HG03060 (cell line): Measurements from ENCODE around the gene ZNF148.

ENCODE experiments used
- ATAC-seq: cut with Tn5 transposase; IDR thresholded peaks from one replicate; pipeline ENCODE4 v1.9.1; 2021; ENCODE audit warnings: low read depth, moderate number of reproducible peaks; ENCODE audit not compliant: unreplicated experiment

The ZNF148 gene

GRCh38 chr3:125194061-125194848, 180.9 kb downstream of the ZNF148 start:
- ATAC-seq: no peak

DNA sequence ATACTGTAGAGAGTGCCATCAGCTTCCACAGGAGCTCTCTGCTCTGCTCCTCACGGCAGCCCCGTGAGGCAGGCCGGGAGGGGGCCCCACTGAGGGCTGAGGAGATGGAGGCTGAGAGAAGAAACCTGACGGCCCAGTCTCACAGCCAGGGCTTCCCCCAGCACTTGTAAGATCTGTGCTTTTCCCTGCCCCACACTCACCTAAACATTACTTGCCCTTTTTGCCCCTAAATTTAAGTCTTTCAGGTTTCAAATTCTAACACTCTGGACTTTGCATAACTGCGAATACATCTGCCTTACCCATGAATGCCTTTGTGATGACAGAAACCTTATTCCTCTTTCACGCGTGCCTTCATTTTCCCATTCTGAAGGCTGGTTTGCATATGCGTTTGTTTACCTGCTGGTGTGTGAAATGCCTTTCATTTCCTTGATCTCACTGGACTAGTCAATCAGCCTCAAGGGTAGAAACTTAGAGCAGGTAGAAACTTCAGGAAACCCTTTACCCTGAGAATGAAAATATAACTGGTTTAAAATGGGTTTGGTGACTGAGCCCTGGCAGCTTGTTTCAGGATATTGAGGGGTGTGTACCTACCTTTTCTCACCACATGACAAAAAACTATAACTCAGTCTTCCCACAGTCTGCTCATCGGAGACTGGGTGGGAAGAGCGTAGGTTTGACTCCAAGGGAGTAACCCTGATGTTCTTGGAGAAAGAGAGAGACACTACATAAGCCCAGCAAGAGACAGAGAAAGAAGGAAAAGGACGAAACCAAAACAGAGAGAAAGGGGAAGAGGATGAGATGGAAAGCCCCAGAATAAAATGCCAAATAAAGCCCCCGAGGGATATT, 182.7 kb downstream of the ZNF148 start:
- no peak for ATAC-seq

DNA sequence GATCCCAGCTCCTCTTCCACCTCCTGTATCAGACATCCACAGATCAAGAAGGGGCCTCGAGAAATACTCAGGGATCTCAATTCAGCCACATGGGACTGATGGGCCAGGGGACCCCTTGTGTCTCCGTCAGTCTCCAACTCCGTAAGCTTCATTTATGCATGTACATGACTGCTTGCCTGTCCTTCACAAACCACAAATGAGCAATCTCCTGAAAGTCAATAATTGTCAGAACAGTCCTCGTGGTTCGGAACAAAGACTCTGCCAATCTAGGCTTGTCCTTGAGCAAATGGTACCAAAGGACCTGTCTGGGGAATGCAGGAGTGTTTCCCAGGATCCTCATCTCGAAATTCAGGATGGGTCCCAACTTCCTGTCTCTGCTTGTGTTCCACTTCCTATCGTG, 183.4 kb downstream of the ZNF148 start:
- no peak for ATAC-seq

DNA sequence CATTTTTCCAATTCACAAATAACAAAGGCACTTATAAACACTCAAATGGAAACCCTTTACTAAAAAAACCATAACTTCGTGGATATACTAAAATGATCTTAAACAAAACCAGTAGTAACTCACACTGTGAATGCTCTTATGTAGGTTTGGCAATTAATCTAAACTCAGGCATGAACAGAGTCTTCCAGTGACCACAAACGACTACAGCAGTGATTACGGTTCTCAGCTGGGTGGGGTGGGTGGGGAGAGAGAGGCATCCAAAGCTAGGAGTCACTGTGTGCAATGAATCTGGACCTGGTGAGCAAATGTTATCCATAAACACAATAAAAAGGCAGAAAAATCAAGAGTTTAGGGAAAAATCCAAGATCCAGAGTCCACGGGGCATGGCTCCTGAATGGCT, 183.9 kb downstream of the ZNF148 start:
- no peak for ATAC-seq

DNA sequence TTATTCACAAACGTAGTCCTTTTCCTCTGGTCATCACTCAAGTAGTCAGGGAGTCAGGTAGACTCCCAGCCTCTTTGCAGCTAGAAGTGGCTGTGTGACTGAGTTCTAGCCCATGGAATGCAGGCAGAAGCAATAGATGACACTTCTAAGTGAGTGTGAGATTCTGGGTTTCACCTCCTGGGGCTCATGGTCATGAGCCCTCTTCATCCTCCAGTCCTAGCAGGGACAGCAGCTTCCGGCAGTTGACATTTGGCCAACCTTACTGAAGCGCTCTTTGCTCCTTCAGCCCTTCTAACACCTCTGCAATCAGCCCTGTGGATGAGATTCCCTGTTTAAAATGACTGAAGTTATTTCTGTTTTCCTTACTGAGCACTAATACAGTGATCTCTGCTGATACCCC, 184.3 kb downstream of the ZNF148 start:
- no peak for ATAC-seq

DNA sequence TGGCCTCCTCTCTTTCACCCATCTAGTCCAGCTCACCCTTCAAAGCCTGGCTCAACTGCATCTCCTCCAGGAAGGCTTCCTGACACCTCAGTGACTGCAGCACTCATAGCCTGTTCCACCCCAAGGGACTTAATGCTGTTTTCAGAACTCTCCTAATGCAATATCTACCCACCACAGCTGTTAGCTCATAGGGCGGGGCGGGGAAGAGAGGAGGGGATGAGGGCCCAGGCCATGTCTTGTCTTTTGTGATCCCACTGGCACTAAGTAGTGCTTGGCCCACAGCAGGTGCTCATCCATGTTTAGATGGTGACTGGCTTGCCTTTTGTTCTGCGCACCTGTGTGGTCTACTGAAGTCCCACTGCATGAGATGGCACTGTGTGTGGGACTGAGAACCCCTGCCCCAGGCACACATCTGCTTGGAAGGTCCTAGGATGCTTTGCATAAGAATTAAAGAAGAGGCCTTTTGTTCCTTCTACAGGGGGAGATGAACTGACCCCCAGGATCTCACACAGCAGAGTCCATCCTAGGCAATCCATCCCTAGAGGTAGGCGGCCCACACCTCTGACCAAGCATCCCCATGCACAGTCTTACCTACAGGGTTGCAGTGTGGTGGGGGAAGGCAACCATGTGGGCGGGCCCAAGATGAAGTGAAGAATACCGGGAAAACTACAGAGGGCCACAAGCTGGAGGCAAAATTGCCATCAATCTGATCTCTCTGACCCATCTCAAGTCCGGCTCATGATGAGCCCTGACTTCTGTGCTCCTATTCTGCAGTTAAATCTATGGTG, 185.6 kb downstream of the ZNF148 start:
- ATAC-seq: no peak

- no peak for ATAC-seq
Observed at GRCh38 chr3:125188955-125189354, 186.2 kb downstream of the ZNF148 start.

GRCh38 chr3:125187599-125187910, 187.6 kb downstream of the ZNF148 start:
- ATAC-seq: no peak

- ATAC-seq: no peak
Observed at GRCh38 chr3:125186800-125187598, 188.1 kb downstream of the ZNF148 start.

- peak; percentile 48 for ATAC-seq
Observed at GRCh38 chr3:125186261-125186787, 188.8 kb downstream of the ZNF148 start.

DNA sequence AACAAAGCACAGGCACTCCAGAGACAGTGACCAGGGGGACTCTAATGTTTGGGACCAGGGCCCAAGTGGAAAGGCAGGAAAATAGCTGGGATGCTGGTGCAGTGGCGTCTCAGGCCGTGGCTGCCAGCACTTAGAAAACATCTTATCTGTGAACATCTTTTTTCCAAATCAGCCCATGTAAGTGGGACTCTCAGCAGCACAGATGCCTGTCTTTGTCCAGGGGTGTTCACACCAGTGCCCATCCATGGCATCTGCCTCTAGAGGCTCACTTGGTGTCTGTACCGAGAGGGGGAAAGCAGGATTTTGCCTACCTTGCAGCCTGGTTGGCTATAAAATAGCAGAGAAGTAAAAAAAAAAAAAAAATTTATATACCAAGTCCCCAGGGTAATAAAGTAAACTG, 189.3 kb downstream of the ZNF148 start:
- peak; percentile 18 for ATAC-seq

DNA sequence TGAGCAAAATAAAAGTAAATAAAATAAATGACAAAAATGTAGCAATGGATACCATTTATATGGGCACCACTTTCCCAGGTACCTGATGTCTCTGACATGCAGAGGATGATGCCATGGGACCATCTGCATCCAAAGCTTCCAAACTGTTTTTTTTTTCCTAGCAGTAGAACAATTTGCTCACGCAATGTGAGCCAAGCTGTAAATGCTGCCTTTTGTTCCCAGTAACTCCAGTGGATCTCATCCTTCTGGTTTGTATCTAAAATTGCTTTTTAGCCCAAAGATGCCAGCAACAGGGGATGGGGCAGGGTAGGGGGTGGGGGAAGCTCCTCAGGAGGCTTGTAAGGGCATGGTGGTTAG, 195.3 kb downstream of the ZNF148 start:
- no peak for ATAC-seq

- no peak for ATAC-seq
Observed at GRCh38 chr3:125179143-125179883, 195.8 kb downstream of the ZNF148 start.

GRCh38 chr3:125177746-125178145, 197.4 kb downstream of the ZNF148 start:
- no peak for ATAC-seq
